ENCODE data around the gene WAS. TPM values are rescaled to one million over a fixed set of nuclear protein-coding genes. Genes with fewer than 3 reads are reported as not detected.

WAS gene
- total and polyA plus RNA-seq, 2 donors (not counting 1 experiment from before 2014, with no cell fraction given) = 88.7 to 98.0 TPM

GRCh38 chrX:48736878-48737212 lies 53.2 kb downstream of the WAS start:
- no peaks in the 10 kb centered on the region for H4K20me1 ChIP-seq (ENCODE audit: control insufficient read depth, insufficient read depth, low read length, poor library complexity, severe bottlenecking)
- WGBS (ENCODE audit: insufficient coverage) = 0% methylated on average over 8 of the region's 10 CpGs
- intact Hi-C loops (cut with micrococcal nuclease) = loop anchor here (1.0 to 5.0 kb wide), 7 partner anchors 41 to 306 kb away; partner anchors contain the start of genes FTSJ1, HDAC6, SUV39H1 and TFE3
- no peak for TF ChIP-seq EZH2 (IDR thresholded peaks at IDR 0.05; ENCODE audit: borderline replicate concordance, insufficient read depth, low read depth, low read length, poor library complexity, severe bottlenecking)
- TF ChIP-seq CTCF (IDR thresholded peaks at IDR 0.05) = no peak
- H3K9me3 Mint-ChIP-seq (ENCODE audit: insufficient read depth) = no peaks in the 10 kb centered on the region
- H3K79me2 ChIP-seq (ENCODE audit: control insufficient read depth, insufficient read depth, low read length) = no peaks in the 10 kb centered on the region
- peak overlapping the region; percentile 74 for H2AFZ ChIP-seq (ENCODE audit: insufficient read depth, low read depth, low read length, poor library complexity, severe bottlenecking)
- H3K27me3 ChIP-seq (replicated peaks in 1 of 4; ENCODE audit: control extremely low read depth in 1 of 4, control insufficient read depth in 3 of 4, insufficient read depth in 4 of 4, low read length in 3 of 4) = no peaks in the 10 kb centered on the region
- peaks cover 13% of the 10 kb centered on the region for H3K4me1 Mint-ChIP-seq
- DNase-seq = no peak
- H3K4me3 ChIP-seq (ENCODE audit: control extremely low read depth in 1 of 5, extremely low read depth in 1 of 5, insufficient read depth in 1 of 5, low read depth in 2 of 5, low read length in 4 of 5) = peak overlapping the region in 4 of 5 experiments; percentile 31 to 75 (median 66)
- H3K9me3 ChIP-seq (ENCODE audit: control extremely low read depth in 1 of 3, control insufficient read depth in 2 of 3, insufficient read depth in 1 of 3, low read length in 2 of 3) = no peaks in the 10 kb centered on the region
- no peak overlapping the region for H3K27ac ChIP-seq (ENCODE audit: low read length in 2 of 2)
- H3K4me1 ChIP-seq (ENCODE audit: control insufficient read depth in 2 of 2, insufficient read depth in 2 of 2, low read length in 2 of 2) = peaks cover 0 to 15% of the 10 kb centered on the region in 2 donors
- no peak for ATAC-seq (ENCODE audit: low read depth)
- H3K4me2 ChIP-seq (replicated peaks; ENCODE audit: low read depth, low read length, poor library complexity, severe bottlenecking) = peak overlapping the region; percentile 71
- no peaks in the 10 kb centered on the region for H3K27me3 Mint-ChIP-seq
- CTCF ChIA-PET = interaction anchor here (1.4 kb wide), 1 partner anchor 89 kb away, joined by 5 read pairs; no protein-coding TSS in a partner anchor
- H3K9ac ChIP-seq (ENCODE audit: low read length) = peak overlapping the region; percentile 74
- peak overlapping the region; percentile 98 for H3K4me3 Mint-ChIP-seq
- H3K36me3 ChIP-seq (replicated peaks in 1 of 2; ENCODE audit: control extremely low read depth in 1 of 2, control insufficient read depth in 1 of 2, extremely low read depth in 1 of 2, insufficient read depth in 2 of 2, low read length in 1 of 2) = no peaks in the 10 kb centered on the region
- POLR2A ChIA-PET = interaction anchor here (0.6 to 1.9 kb wide), 7 partner anchors 40 to 229 kb away, joined by 3 to 9 read pairs (median 4); partner anchors contain the start of genes HDAC6, SUV39H1 and WAS
- H3K27ac Mint-ChIP-seq = peak overlapping the region; percentile 96

GRCh38 chrX:48737213-48737938 lies 53.8 kb downstream of the WAS start:
- TF ChIP-seq CTCF (IDR thresholded peaks at IDR 0.05) = no peak
- TF ChIP-seq EZH2 (IDR thresholded peaks at IDR 0.05; ENCODE audit: borderline replicate concordance, insufficient read depth, low read depth, low read length, poor library complexity, severe bottlenecking) = no peak
- Mint-ChIP-seq H3K4me3 (peak overlapping the region; percentile 98), H3K27ac (peak overlapping the region; percentile 96), H3K27me3 (no peaks in the 10 kb centered on the region), H3K4me1 (peaks cover 13% of the 10 kb centered on the region), H3K9me3 (ENCODE audit: insufficient read depth) (no peaks in the 10 kb centered on the region)
- peak; percentile 94 for DNase-seq
- no peaks in the 10 kb centered on the region for H3K79me2 ChIP-seq (ENCODE audit: control insufficient read depth, insufficient read depth, low read length)
- WGBS (ENCODE audit: insufficient coverage) = 0% methylated on average over 35 of the region's 48 CpGs
- H3K4me1 ChIP-seq (ENCODE audit: control insufficient read depth in 2 of 2, insufficient read depth in 2 of 2, low read length in 2 of 2) = peaks cover 0 to 15% of the 10 kb centered on the region in 2 donors
- peak overlapping the region; percentile 15 to 75 (median 67) for H3K4me3 ChIP-seq (ENCODE audit: control extremely low read depth in 1 of 5, extremely low read depth in 1 of 5, insufficient read depth in 1 of 5, low read depth in 2 of 5, low read length in 4 of 5)
- intact Hi-C loops (cut with micrococcal nuclease) = loop anchor here (1.0 to 5.0 kb wide), 7 partner anchors 41 to 305 kb away; partner anchors contain the start of genes FTSJ1, HDAC6, SUV39H1 and TFE3
- no peaks in the 10 kb centered on the region for H4K20me1 ChIP-seq (ENCODE audit: control insufficient read depth, insufficient read depth, low read length, poor library complexity, severe bottlenecking)
- POLR2A ChIA-PET = interaction anchor here (0.6 to 1.9 kb wide), 7 partner anchors 41 to 230 kb away, joined by 3 to 9 read pairs (median 4); partner anchors contain the start of genes HDAC6, SUV39H1 and WAS
- H2AFZ ChIP-seq (ENCODE audit: insufficient read depth, low read depth, low read length, poor library complexity, severe bottlenecking) = peak overlapping the region; percentile 74
- CTCF ChIA-PET = interaction anchor here (1.4 kb wide), 1 partner anchor 89 kb away, joined by 5 read pairs; no protein-coding TSS in a partner anchor
- peak overlapping the region; percentile 85 to 91 for H3K27ac ChIP-seq (ENCODE audit: low read length in 2 of 2)
- no peaks in the 10 kb centered on the region for H3K36me3 ChIP-seq (replicated peaks in 1 of 2; ENCODE audit: control extremely low read depth in 1 of 2, control insufficient read depth in 1 of 2, extremely low read depth in 1 of 2, insufficient read depth in 2 of 2, low read length in 1 of 2)
- no peaks in the 10 kb centered on the region for H3K27me3 ChIP-seq (replicated peaks in 1 of 4; ENCODE audit: control extremely low read depth in 1 of 4, control insufficient read depth in 3 of 4, insufficient read depth in 4 of 4, low read length in 3 of 4)
- peak overlapping the region; percentile 71 for H3K4me2 ChIP-seq (replicated peaks; ENCODE audit: low read depth, low read length, poor library complexity, severe bottlenecking)
- peak overlapping the region; percentile 74 for H3K9ac ChIP-seq (ENCODE audit: low read length)
- peak; percentile 98 for ATAC-seq (ENCODE audit: low read depth)
- H3K9me3 ChIP-seq (ENCODE audit: control extremely low read depth in 1 of 3, control insufficient read depth in 2 of 3, insufficient read depth in 1 of 3, low read length in 2 of 3) = no peaks in the 10 kb centered on the region

Data from B cell (primary cell).